ENCODE measurements around the gene HDAC10. TPM values are rescaled to one million over a fixed set of nuclear protein-coding genes. Genes with fewer than 3 reads are reported as not detected.

The HDAC10 gene
- total RNA-seq, 2 experiments from 2014 or later, result 37.3 to 42.3 TPM

DNA sequence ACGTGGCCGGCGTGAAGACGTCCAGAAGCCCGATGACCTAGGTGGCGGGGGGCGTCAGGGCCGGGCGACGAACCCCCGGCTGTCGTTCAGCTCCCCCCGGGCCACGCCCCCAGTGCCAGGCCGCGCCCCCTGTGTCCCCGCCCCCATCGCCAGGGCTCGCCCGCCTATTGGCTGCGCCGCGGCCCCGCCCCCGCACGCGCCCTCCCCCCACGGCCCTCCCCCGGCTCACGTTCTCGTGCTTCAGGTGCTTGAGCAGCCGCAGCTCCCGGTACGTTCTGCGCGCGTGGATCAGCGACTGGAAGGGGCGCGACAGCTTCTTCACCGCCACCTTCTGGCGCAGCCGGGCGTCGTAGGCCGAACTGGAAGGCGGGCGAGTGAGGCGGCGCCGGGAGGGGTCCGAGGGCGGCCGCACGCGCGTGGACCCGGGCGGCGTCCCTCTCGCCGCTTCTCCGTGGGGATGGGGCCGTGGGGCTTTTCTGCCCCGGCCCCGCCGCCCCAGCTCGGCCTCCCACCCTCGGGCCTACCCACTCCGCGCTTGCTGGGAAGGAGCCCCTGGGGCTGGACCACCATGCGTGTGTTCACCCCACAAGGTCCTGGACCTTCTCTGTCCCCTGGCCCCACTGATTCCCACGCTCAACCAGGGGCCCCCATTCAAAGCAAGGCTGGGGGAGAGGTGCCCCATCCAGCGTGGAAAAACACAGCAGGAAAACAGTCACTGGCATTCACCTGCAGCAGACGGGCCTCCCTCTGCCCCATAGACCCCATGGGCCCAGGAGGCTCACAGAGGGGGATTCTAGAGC is 16.7 kb upstream of the HDAC10 start:
- no peak overlapping the region for H3K4me3 Mint-ChIP-seq
- H3K9me3 Mint-ChIP-seq, result no peaks in the 10 kb centered on the region
- no peak overlapping the region for H3K27ac Mint-ChIP-seq
- H3K36me3 Mint-ChIP-seq, result no peaks in the 10 kb centered on the region
- peaks cover 25% of the 10 kb centered on the region for H3K27me3 Mint-ChIP-seq
- peaks cover 7% of the 10 kb centered on the region for H3K4me1 Mint-ChIP-seq
- peak; percentile 64 for DNase-seq

GRCh38 chr22:50266994-50267393 is 15.9 kb upstream of the HDAC10 start:
- H3K4me1 Mint-ChIP-seq, result peaks cover 12% of the 10 kb centered on the region
- peaks cover 27% of the 10 kb centered on the region for H3K27me3 Mint-ChIP-seq
- H3K9me3 Mint-ChIP-seq, result no peaks in the 10 kb centered on the region
- no peak overlapping the region for H3K4me3 Mint-ChIP-seq
- no peak for DNase-seq
- no peak overlapping the region for H3K27ac Mint-ChIP-seq
- H3K36me3 Mint-ChIP-seq, result no peaks in the 10 kb centered on the region

- DNase-seq, result no peak
- no peak overlapping the region for H3K27ac Mint-ChIP-seq
- peaks cover 12% of the 10 kb centered on the region for H3K4me1 Mint-ChIP-seq
- no peaks in the 10 kb centered on the region for H3K36me3 Mint-ChIP-seq
- no peaks in the 10 kb centered on the region for H3K9me3 Mint-ChIP-seq
- H3K4me3 Mint-ChIP-seq, result no peak overlapping the region
- H3K27me3 Mint-ChIP-seq, result peaks cover 32% of the 10 kb centered on the region
Observed at GRCh38 chr22:50264946-50265669, 14.0 kb upstream of the HDAC10 start.

DNA sequence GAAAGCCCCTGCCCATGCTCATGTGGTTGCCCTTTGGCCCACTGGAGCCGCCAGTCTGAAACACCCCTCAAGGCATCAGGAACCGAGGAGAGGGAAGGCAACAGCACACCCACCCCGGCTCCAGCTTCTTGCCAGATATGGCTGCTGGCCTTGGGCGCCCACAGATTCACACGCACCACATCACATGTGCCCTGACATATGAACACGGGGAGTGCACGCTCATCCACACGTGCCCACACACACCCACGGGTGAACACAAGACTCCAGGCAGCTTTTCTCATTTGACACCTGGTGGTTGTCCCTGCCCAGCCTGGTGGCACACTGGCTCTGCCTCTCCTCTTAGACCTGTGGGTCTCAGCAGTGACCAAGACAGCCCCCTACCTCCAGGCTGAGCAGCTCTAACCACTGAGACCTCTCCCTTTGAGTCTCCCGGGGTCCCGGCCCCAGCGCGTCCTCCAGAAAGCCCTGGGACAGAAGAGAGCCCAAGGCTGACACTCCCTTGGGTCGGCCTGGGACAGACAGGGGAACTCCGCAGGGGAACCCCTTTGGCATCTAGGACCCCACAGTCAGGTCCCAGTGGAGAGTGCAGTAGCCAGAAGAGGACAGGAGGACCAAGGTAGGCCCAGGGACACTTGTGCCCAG is 13.2 kb upstream of the HDAC10 start:
- H3K9me3 Mint-ChIP-seq, result no peaks in the 10 kb centered on the region
- peaks cover 11% of the 10 kb centered on the region for H3K4me1 Mint-ChIP-seq
- no peak for DNase-seq
- H3K36me3 Mint-ChIP-seq, result no peaks in the 10 kb centered on the region
- peaks cover 41% of the 10 kb centered on the region for H3K27me3 Mint-ChIP-seq
- H3K27ac Mint-ChIP-seq, result no peak overlapping the region
- H3K4me3 Mint-ChIP-seq, result no peak overlapping the region

DNA sequence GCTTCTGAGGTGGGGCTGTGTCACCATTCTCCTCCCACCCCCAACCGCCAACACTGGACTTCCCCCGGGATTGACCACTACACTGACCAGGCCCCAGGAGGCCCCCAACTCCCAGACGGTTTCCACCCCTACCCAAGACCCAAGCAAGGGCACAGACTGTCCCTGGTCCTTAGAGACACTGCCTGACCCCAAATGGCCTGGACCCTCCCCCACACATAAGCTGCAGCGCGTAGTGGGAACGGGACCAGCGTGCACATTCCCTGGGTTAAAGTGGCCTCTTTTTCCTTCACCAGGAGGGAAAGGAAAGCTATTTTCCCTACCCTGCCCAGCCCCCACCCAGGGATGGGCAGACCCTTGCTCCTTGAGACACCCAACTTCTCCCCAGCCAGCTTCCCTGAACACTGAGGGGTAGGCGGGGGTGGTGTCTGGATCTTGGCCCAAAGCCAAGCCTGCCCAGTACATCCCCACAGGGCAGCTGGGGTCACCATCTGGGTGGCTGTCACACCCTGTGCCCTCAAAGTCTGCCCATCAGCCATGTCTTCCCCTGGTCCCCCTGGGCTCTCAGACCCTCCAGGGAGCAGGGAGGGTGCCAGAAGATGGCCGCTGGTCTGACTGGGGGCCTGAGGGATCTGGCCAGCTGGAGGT is 12.0 kb upstream of the HDAC10 start:
- Mint-ChIP-seq H3K27ac (no peak overlapping the region), H3K4me1 (peaks cover 6% of the 10 kb centered on the region), H3K4me3 (no peak overlapping the region), H3K27me3 (peaks cover 41% of the 10 kb centered on the region), H3K9me3 (no peaks in the 10 kb centered on the region), H3K36me3 (no peaks in the 10 kb centered on the region)
- no peak for DNase-seq

GRCh38 chr22:50262460-50262911 is 11.4 kb upstream of the HDAC10 start:
- Mint-ChIP-seq H3K27ac (no peak overlapping the region), H3K27me3 (peaks cover 39% of the 10 kb centered on the region), H3K36me3 (no peaks in the 10 kb centered on the region), H3K4me1 (peaks cover 5% of the 10 kb centered on the region), H3K9me3 (no peaks in the 10 kb centered on the region), H3K4me3 (peak overlapping the region; percentile 61)
- DNase-seq, result no peak

DNA sequence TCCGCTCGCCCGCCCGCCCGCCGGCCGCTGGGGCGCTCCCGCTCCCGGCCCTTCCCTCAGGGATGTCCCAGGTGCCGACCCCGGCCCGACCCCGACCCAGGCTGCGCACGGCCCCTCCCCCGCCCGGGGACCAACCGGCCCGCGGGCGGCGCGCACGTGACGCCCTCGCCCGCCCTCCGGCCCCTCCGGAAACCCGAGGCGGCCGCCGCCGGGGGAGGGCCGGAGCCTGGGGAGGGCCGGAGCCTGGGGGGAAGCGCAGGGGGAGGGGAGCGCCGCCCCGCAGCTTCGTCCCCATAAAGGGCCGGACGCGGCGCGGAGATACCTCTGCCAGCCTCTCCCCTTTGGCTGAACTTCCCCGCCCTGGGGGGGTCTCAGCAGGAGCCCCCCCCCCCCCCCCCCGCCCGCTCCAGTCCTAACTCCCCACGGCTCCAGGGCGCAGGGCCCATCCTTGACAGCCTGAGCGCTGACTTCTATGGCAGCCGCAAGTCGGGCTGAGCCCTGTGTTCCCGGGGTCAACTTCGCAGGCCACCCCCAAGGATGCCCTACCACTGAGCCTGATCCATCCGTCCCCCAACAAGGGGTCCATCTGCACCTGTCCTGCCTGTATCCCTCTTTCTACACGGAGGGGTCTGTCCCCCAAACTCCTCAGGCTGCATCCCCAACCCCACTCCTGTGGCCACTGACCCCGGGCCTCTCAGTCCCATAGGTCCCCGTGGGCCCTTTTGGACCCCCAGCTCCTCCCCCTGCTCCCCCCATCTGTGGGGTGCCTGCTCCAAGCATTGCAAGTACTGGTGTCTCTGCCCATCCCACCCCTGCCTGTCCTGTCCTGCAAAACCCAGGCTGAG is 10.8 kb upstream of the HDAC10 start, which contains the start of gene MAPK12:
Gene MAPK12 (minus strand): TSS at position 69 of the 845 bp plus-strand sequence. CDS start 174 bp downstream, outside the sequence.
- H3K9me3 Mint-ChIP-seq, result no peaks in the 10 kb centered on the region
- no peak for DNase-seq
- peaks cover 39% of the 10 kb centered on the region for H3K27me3 Mint-ChIP-seq
- H3K36me3 Mint-ChIP-seq, result no peaks in the 10 kb centered on the region
- H3K27ac Mint-ChIP-seq, result no peak within 1 kb of the TSS
- H3K4me1 Mint-ChIP-seq, result peaks cover 5% of the 10 kb centered on the region
- peak within 1 kb of the TSS; percentile 61 for H3K4me3 Mint-ChIP-seq

GRCh38 chr22:50260801-50261614 is 9.9 kb upstream of the HDAC10 start:
- Mint-ChIP-seq H3K27me3 (peaks cover 39% of the 10 kb centered on the region), H3K4me3 (peak overlapping the region; percentile 7), H3K36me3 (no peaks in the 10 kb centered on the region), H3K9me3 (no peaks in the 10 kb centered on the region), H3K27ac (no peak overlapping the region), H3K4me1 (peaks cover 5% of the 10 kb centered on the region)
- peak; percentile 57 for DNase-seq

DNA sequence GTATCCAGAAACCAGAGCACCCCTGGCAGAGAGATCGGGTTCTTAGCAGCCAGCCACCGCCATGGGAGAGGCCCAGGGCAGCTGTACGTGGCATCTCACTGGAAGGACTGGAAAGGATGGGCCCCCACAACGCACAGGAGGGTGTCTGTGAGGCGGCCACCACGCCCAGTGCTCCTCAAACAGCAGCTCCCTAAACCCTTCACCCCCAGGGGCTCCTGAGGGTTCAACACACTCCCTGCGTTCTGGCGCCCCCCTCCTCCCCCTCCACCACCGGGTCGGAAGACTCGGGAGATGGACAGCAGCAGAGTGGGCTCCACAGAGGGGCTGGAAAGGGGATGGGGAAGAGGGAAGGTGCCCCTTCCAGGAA is 9.4 kb upstream of the HDAC10 start:
- Mint-ChIP-seq H3K27ac (no peak overlapping the region), H3K4me3 (peak overlapping the region; percentile 7), H3K36me3 (no peaks in the 10 kb centered on the region), H3K27me3 (peaks cover 39% of the 10 kb centered on the region), H3K4me1 (peaks cover 5% of the 10 kb centered on the region), H3K9me3 (no peaks in the 10 kb centered on the region)
- no peak for DNase-seq

DNA sequence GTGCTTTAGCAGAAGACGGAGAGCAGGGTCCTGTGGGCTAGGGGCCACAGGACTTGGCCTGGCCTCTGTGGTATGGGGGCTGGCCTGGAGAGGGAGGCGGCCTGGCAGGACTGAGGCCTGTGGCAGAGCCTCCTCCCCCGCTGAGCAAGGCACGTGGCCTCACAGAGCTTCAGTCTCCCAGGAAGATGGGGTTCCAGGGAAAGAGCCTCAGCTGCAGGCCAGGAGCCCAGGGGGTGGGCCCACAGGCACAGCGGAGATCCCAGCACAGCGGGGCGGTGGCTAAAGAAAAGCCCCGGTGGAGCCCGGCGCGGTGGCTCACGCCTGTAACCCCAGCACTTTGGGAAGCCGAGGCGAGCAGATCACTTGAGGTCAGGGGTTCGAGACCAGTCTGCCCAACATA is 8.2 kb upstream of the HDAC10 start:
- Mint-ChIP-seq H3K9me3 (no peaks in the 10 kb centered on the region), H3K27me3 (peaks cover 36% of the 10 kb centered on the region), H3K27ac (no peak overlapping the region), H3K4me3 (no peak overlapping the region), H3K36me3 (no peaks in the 10 kb centered on the region), H3K4me1 (peaks cover 5% of the 10 kb centered on the region)
- DNase-seq, result no peak

- H3K9me3 Mint-ChIP-seq, result no peaks in the 10 kb centered on the region
- DNase-seq, result no peak
- H3K27me3 Mint-ChIP-seq, result peaks cover 35% of the 10 kb centered on the region
- H3K4me1 Mint-ChIP-seq, result peaks cover 5% of the 10 kb centered on the region
- no peak overlapping the region for H3K27ac Mint-ChIP-seq
- no peaks in the 10 kb centered on the region for H3K36me3 Mint-ChIP-seq
- no peak overlapping the region for H3K4me3 Mint-ChIP-seq
Observed at GRCh38 chr22:50258361-50259292, 7.6 kb upstream of the HDAC10 start.

- H3K36me3 Mint-ChIP-seq, result no peaks in the 10 kb centered on the region
- H3K27ac Mint-ChIP-seq, result no peak overlapping the region
- DNase-seq, result no peak
- peaks cover 30% of the 10 kb centered on the region for H3K27me3 Mint-ChIP-seq
- H3K4me1 Mint-ChIP-seq, result peaks cover 5% of the 10 kb centered on the region
- no peak overlapping the region for H3K4me3 Mint-ChIP-seq
- no peaks in the 10 kb centered on the region for H3K9me3 Mint-ChIP-seq
Observed at GRCh38 chr22:50257451-50258360, 6.6 kb upstream of the HDAC10 start.
